ENCODE results near the gene HDAC2.

HDAC2 gene

DNA sequence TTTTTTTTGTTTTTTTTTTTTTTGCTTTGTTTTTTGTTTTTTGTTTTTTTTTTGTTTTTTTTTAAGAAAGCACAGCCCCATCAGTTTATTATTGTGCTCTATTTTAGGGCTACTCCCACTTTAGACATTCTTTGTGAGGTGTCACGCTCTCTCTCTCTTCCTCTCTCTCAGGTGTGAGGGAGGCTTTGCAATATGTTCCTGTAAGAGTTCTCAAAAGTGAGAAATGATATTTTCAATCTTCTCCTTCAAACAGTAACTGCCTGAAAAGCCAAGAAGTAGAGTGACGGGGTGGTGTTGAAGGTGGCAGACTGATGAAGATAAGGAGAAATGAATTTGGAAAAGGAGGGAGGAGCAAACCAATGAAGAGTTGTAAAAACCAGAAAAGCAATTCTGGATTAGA lies 28.3 kb upstream of the HDAC2 start:
- no peaks in the 10 kb centered on the region for H3K27me3 ChIP-seq (ENCODE audit: insufficient read depth, low read length, poor library complexity, severe bottlenecking)
- H4K20me1 ChIP-seq (ENCODE audit: insufficient read depth, low read length, poor library complexity, severe bottlenecking): no peaks in the 10 kb centered on the region
- H3K9me2 ChIP-seq (replicated peaks; ENCODE audit: low read depth, low read length): no peaks in the 10 kb centered on the region
- H3K36me3 ChIP-seq (ENCODE audit: insufficient read depth, low read length): no peaks in the 10 kb centered on the region
- no peak overlapping the region for H3K4me2 ChIP-seq (ENCODE audit: low read depth, low read length, poor library complexity, severe bottlenecking)
- no peak overlapping the region for H3K9ac ChIP-seq (ENCODE audit: low read depth, low read length, poor library complexity, severe bottlenecking)
- no peaks in the 10 kb centered on the region for H3F3A ChIP-seq (ENCODE audit: low read depth)
- H3K4me1 ChIP-seq (ENCODE audit: insufficient read depth, low read length, poor library complexity, severe bottlenecking): peaks cover 3% of the 10 kb centered on the region
- H3K79me2 ChIP-seq (ENCODE audit: insufficient read depth, low read length): no peaks in the 10 kb centered on the region
- H2AFZ ChIP-seq (ENCODE audit: low read length): no peak overlapping the region
- no peaks in the 10 kb centered on the region for H3K9me3 ChIP-seq (ENCODE audit: insufficient read depth, low read depth, low read length)
- TF ChIP-seq CTCF (conservative IDR thresholded peaks at IDR 0.05; ENCODE audit: low read length) (no peak), EZH2phosphoT487 (IDR thresholded peaks at IDR 0.05; ENCODE audit: borderline replicate concordance) (no peak)
- H3K4me3 ChIP-seq (ENCODE audit: low read length, poor library complexity, severe bottlenecking): no peak overlapping the region

- Histone ChIP-seq H3K4me1 (ENCODE audit: insufficient read depth, low read length, poor library complexity, severe bottlenecking) (peaks cover 3% of the 10 kb centered on the region), H3K79me2 (ENCODE audit: insufficient read depth, low read length) (no peaks in the 10 kb centered on the region)
Observed at GRCh38 chr6:113998811-113999210, 27.9 kb upstream of the HDAC2 start.

GRCh38 chr6:113997116-113997515 lies 26.2 kb upstream of the HDAC2 start:
- Histone ChIP-seq H3K4me3 (ENCODE audit: low read length, poor library complexity, severe bottlenecking) (no peak overlapping the region), H3K4me2 (ENCODE audit: low read depth, low read length, poor library complexity, severe bottlenecking) (no peak overlapping the region), H3K36me3 (ENCODE audit: insufficient read depth, low read length) (no peaks in the 10 kb centered on the region), H3K9ac (ENCODE audit: low read depth, low read length, poor library complexity, severe bottlenecking) (no peak overlapping the region), H3K4me1 (ENCODE audit: insufficient read depth, low read length, poor library complexity, severe bottlenecking) (peaks cover 3% of the 10 kb centered on the region), H3F3A (ENCODE audit: low read depth) (no peaks in the 10 kb centered on the region), H3K9me3 (ENCODE audit: insufficient read depth, low read depth, low read length) (no peaks in the 10 kb centered on the region), H3K79me2 (ENCODE audit: insufficient read depth, low read length) (no peaks in the 10 kb centered on the region), H3K27me3 (ENCODE audit: insufficient read depth, low read length, poor library complexity, severe bottlenecking) (no peaks in the 10 kb centered on the region), H2AFZ (ENCODE audit: low read length) (no peak overlapping the region), H3K9me2 (replicated peaks; ENCODE audit: low read depth, low read length) (no peaks in the 10 kb centered on the region), H4K20me1 (ENCODE audit: insufficient read depth, low read length, poor library complexity, severe bottlenecking) (no peaks in the 10 kb centered on the region)
- TF ChIP-seq CTCF (conservative IDR thresholded peaks at IDR 0.05; ENCODE audit: low read length): no peak
- TF ChIP-seq EZH2phosphoT487 (IDR thresholded peaks at IDR 0.05; ENCODE audit: borderline replicate concordance): no peak

More at GRCh38 chr6:113998811-113999210, 27.9 kb upstream of the HDAC2 start:
- no peaks in the 10 kb centered on the region for H3K9me2 ChIP-seq (replicated peaks; ENCODE audit: low read depth, low read length)
- H4K20me1 ChIP-seq (ENCODE audit: insufficient read depth, low read length, poor library complexity, severe bottlenecking): no peaks in the 10 kb centered on the region
- H3K9me3 ChIP-seq (ENCODE audit: insufficient read depth, low read depth, low read length): no peaks in the 10 kb centered on the region
- no peak overlapping the region for H3K4me2 ChIP-seq (ENCODE audit: low read depth, low read length, poor library complexity, severe bottlenecking)
- TF ChIP-seq CTCF (conservative IDR thresholded peaks at IDR 0.05; ENCODE audit: low read length) (no peak), EZH2phosphoT487 (IDR thresholded peaks at IDR 0.05; ENCODE audit: borderline replicate concordance) (no peak)
- no peak overlapping the region for H3K9ac ChIP-seq (ENCODE audit: low read depth, low read length, poor library complexity, severe bottlenecking)
- H2AFZ ChIP-seq (ENCODE audit: low read length): no peak overlapping the region
- H3K4me3 ChIP-seq (ENCODE audit: low read length, poor library complexity, severe bottlenecking): no peak overlapping the region
- no peaks in the 10 kb centered on the region for H3K27me3 ChIP-seq (ENCODE audit: insufficient read depth, low read length, poor library complexity, severe bottlenecking)
- H3F3A ChIP-seq (ENCODE audit: low read depth): no peaks in the 10 kb centered on the region
- no peaks in the 10 kb centered on the region for H3K36me3 ChIP-seq (ENCODE audit: insufficient read depth, low read length)

Measured in Loucy (cell line).